Lower leg skin (tissue), 3 donors: Measurements from ENCODE around the gene DUSP5.

Experiments
- POLR2A ChIP-seq, 2 donors: fragments of 450-650 bp; IDR thresholded peaks; one replicate each; pipeline ENCODE4 v1.6.1; 2016 to 2017; ENCODE audit warnings: antibody characterized with exemption in 2 of 2, mild to moderate bottlenecking in 1 of 2, moderate library complexity in 1 of 2
- TF ChIP-seq, protein P1 (sequence below), 3 donors: fragments of 450-650 bp; IDR thresholded peaks; one replicate each; pipeline ENCODE4 v1.5.1; 2016; ENCODE audit warnings: antibody characterized with exemption in 3 of 3, mild to moderate bottlenecking in 3 of 3, moderate library complexity in 2 of 3

GRCh38 chr10:110483633-110484032 lies 14.1 kb upstream of the DUSP5 start:
- TF ChIP-seq, protein P1, sequence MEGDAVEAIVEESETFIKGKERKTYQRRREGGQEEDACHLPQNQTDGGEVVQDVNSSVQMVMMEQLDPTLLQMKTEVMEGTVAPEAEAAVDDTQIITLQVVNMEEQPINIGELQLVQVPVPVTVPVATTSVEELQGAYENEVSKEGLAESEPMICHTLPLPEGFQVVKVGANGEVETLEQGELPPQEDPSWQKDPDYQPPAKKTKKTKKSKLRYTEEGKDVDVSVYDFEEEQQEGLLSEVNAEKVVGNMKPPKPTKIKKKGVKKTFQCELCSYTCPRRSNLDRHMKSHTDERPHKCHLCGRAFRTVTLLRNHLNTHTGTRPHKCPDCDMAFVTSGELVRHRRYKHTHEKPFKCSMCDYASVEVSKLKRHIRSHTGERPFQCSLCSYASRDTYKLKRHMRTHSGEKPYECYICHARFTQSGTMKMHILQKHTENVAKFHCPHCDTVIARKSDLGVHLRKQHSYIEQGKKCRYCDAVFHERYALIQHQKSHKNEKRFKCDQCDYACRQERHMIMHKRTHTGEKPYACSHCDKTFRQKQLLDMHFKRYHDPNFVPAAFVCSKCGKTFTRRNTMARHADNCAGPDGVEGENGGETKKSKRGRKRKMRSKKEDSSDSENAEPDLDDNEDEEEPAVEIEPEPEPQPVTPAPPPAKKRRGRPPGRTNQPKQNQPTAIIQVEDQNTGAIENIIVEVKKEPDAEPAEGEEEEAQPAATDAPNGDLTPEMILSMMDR (IDR thresholded peaks at IDR 0.05) = no peak
- no peak for TF ChIP-seq POLR2A (IDR thresholded peaks at IDR 0.05)
